GM19035 (cell line): ENCODE data around the gene LYSMD4.
A peak's percentile ranks its signal among the peaks of the same experiment; 100 is the strongest.
"Not testable (repeated sequence)": the region's sequence is repeated elsewhere in the genome, so short reads cannot be mapped to it uniquely, and the experiment has no call there.

ENCODE experiments used
- ATAC-seq: cut with Tn5 transposase; IDR thresholded peaks from one replicate; pipeline ENCODE4 v1.9.1; 2021; ENCODE audit not compliant: unreplicated experiment

Gene LYSMD4

DNA sequence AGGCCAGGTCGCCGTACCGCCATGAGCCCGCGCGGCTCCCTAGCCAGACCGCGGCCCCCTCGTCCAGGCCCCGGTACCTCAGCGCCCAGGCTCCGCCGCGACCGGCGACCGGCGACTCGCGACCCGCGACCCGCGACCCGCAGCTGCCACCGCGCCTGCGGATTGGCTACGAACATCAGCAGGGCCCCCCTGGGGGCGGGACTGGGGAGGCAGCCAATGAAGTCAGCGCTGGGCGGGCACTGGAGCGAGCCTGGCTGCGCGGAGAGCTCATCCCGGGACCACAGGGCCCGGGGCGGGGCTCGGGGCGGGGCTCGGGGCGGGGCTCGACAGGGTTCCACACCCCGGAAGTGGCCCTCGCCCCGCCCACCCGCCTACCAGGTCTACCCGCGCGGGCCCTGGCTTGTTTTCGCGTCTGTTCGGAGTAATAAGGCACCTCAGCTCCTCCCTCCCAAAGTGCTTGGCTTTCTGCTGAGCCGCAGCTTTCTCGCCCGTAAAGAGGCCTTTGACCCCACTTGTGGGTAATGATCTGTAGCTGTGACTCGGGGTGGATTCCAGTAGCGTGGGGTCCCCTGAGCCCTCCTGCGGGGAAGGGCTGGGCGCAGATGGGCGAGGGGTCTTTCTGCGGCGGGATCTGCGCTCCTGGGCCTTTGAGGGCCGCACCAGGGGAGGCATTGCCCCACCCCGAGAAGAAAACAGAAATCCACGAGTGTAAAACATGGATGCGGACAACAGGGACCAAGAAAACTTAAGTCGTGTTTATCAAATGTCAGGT is at the start of gene LYSMD4:
Gene LYSMD4, minus strand, starts transcription at position 170 of the 772 bp plus-strand sequence. CDS start 1,438 bp downstream, outside the sequence.
- peak; percentile 98 for ATAC-seq

DNA sequence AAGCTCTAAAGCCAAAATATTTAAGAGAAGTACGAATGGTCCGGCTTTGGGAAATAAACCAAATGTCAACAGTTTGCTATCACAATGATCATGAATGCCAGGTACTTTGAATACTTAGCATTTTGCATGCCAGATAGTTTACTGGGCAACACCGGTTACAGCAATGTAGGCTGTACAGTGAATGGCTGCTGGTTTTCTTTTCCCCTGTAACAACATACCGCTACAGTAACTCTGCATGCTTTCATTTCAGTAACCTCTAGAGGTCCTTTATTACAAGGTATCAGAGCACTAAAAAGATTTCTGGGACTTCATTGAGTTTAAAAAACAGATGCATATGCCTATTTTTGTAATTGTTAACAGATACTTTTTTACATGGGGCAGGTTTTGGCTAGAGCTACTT is 48.8 kb upstream of the LYSMD4 start:
- not testable (repeated sequence) for ATAC-seq

GRCh38 chr15:99777144-99777543 is 43.9 kb upstream of the LYSMD4 start:
- ATAC-seq: no peak

- ATAC-seq: no peak
These were observed 31.3 kb upstream of the LYSMD4 start for GRCh38 chr15:99764522-99764921.

GRCh38 chr15:99763827-99764226 is 30.6 kb upstream of the LYSMD4 start:
- ATAC-seq: no peak

GRCh38 chr15:99762288-99762687 is 29.1 kb upstream of the LYSMD4 start:
- ATAC-seq: no peak

GRCh38 chr15:99755692-99756409 is 22.6 kb upstream of the LYSMD4 start:
- ATAC-seq: peak; percentile 95

DNA sequence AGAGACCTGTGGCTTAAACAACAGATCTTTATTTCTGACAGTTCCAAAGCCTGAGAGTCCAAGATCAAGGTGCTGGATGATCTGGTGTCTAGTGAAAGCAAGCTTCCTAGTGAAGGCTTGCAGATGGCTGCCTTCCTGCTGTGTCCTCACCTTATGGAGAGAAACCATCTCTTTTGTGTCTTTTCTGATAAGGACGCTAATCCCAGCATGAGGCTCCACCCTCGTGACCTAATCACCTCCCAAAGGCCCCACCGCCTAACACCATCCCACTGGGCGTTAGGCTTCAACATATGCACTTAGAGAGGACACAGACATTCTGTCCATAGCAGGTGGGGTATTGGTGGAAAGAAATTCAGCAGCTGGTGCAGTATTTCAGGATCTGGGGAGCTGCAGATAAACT is 19.8 kb upstream of the LYSMD4 start:
- ATAC-seq: no peak

- no peak for ATAC-seq
These were observed 19.3 kb upstream of the LYSMD4 start for GRCh38 chr15:99752556-99752955.

DNA sequence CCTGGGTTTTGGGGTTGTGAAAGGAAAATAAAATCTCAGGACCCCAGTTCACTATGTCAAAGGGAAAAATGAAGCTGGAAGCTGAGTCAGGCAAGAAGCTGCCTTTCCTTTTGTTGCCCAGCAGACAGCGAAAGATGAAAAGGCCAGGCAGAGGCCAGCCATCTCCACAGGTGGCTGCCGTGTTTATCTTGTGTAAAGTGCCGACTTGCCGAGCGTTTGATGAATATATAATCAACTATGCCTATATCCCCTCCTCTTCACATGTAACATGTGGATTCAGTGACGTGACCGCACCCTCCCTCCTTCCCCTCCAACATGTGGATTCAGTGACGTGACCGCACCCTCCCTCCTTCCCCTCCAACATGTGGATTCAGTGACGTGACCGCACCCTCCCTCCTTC is 17.1 kb upstream of the LYSMD4 start:
- ATAC-seq: not testable (repeated sequence)

- ATAC-seq: no peak
These were observed 16.1 kb upstream of the LYSMD4 start for GRCh38 chr15:99749386-99749785.

DNA sequence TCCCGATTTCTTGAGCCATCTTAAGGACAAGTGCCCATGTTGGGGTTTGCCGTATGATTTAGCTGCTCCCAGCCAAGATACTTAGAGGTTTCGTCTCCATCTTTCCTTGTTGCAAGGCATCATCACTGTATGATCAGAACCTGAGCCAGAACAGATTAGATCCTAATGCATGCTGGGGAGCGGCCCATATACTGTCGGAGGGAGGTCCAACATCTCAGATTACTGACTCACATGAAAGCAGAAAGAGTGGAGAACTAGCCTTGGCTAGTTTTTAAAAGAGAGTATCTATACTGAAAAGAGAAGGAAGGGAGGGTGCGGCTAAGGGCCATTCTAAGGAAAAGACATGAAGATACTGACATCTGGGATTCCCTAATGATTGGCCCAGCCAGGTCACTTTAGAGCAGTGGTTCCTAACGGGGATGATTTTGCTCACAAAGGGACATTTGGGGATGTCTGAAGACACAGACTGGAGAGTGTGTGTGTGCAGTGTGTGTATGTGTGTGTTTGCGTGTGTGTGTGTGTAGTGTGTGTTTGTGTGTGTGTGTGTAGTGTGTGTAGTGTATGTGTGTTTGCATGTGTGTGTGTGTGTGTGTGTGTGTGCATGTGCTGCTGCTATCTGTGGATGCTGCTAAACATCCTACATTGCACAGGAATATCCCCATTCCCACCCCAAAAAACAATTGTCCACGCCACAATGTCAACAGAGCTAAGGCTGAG is 12.3 kb upstream of the LYSMD4 start:
- no peak for ATAC-seq

DNA sequence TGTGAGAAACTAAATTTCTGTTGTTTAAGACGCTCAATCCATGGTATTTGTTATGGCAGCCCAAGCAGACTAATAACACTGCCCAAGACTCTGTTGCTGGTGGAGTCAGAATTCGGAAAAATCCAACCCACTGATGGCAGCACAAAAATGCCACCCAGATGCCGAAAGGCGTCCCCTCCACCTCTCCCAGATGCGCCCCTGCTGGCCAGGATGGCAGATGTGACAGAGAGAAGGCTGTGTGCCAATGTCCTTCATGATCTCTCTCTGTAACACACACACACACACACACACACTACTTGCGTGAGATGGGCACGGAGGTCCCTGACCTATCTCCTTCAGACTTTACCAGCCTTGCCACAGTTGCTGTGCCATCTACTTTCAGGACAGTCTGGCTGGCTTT is 10.9 kb upstream of the LYSMD4 start:
- no peak for ATAC-seq

DNA sequence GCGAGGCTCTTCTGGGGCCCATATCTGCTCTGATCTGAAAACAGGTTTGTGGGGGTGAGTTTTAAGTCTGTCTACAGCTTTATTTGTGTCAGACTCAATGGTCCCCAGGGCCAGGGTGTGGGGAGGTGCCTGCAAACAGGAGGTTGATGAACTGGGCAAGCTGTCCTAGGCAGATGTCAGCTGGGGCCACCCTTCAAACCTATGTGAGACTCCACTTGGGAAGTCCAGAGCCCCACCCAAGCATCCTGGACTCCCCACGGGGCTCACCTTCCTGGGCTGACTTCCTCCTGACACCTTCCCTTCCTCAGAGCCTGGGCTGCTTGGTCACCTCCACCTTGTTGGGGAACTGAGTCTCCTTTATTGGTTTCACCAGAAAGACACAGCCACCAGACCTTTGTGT is 8.6 kb upstream of the LYSMD4 start:
- no peak for ATAC-seq

DNA sequence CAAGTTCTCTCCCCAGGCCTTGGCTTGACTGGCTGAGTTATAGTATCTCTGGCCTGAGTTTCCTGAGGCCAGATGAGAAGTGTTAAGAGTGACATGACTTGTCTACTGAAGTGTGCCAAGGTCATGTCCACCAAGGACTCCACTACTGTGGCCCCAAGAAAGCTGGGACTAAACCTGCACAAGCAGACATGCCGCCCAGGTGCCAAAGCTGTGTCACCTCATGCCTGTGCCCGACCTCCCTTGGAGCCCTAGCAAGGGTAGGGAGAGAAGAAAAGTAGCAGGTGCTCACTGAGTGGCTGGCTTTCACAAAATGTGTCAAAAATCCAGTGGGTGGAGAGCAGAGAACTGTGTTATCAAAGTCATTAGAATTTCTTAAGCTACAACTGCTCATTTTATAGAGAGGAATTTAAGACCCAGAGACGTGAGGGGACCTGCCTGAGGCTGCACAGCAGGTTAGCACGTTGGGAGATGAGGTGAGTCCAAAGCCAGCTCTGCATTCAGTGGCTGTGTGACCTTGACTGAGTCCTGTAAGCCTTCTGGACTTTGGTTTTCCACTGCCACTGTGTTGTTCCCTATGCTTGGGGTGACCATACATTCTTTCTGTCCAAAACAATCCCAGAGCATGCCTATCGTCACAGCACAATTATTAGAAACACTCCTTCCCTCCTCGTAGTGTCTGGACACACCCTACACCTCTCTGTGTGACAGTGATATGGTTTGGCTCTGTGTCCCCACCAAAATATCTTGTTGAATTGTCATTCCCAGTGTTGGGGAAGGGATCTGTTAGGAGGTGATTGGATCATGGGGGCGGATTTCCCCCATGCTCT is 5.0 kb upstream of the LYSMD4 start:
- ATAC-seq: no peak

GRCh38 chr15:99736702-99737101 is 3.5 kb upstream of the LYSMD4 start:
- ATAC-seq: no peak

DNA sequence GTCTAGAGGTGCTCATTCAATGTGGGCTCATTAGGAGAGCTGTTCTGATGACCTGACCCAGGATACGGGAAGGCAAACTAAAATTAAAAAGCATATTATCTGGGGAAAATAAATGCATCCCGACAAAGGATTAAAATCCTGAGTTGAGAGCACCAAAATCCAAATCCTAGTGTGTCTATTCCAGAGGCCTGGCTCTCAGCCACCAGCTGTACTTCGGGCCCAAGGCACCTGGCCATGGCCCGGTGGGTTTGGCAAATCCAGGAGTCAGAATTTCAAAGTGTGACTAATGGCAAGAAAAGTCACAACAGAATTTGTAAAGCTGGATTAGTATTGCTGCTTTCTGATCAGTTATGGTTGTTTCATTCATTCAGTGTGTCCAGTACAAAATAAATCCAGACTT is 2.6 kb upstream of the LYSMD4 start:
- no peak for ATAC-seq

GRCh38 chr15:99734575-99734974 is 1.3 kb upstream of the LYSMD4 start:
- ATAC-seq: no peak

DNA sequence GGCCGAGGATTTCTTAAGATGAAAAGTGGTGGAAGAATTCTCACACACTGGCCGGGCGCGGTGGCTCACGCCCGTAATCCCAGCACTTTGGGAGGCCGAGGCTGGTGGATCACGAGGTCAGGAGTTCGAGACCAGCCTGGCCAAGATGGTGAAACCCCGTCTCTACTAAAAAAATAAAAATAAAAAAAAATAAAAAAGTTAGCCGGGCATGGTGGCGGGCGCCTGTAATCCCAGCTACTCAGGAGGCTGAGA is 729 bp upstream of the LYSMD4 start:
- ATAC-seq: not testable (repeated sequence)

DNA sequence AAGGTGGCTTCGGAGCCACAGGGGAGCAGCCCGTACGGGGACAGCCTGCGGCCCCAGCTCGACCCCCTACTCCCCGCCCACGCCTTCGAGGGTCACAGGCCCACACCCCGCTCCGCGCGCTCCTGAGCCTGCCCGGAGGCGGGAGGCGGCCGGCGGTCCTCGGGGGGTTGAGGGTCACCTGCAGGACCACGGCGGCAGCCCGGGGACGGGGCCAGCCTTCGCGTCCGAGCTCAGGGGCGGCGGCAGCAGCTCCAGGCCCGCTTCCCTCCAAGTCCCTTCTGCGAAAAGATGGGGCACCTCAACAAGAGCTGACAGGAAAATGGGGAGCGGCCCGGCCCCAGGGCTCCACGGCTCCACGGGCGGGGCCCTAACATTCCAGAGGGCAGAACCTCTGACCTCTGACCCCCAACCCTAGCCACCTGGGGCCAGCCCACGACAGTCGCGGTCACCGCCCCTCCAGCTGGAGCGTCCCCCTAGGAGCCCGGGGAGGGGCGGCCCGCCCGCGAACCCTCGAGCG is 428 bp downstream of the LYSMD4 start:
- ATAC-seq: peak; percentile 33
